HepG2 (cell line): ENCODE results near the gene NOP9. TPM values are rescaled to one million over a fixed set of nuclear protein-coding genes. Genes with fewer than 3 reads are reported as not detected.

Experiments
- GLI4 ChIP-seq: sonication (generic); formaldehyde crosslinking; IDR thresholded peaks from 2 replicates; pipeline ENCODE4 v1.5.1; 2020; ENCODE audit warnings: missing genetic modification reagents, mild to moderate bottlenecking, moderate library complexity, borderline replicate concordance
- ISL2 ChIP-seq: sonication (generic); formaldehyde crosslinking; IDR thresholded peaks from 2 replicates; pipeline ENCODE4 v1.5.0; 2020; ENCODE audit warnings: missing genetic modification reagents
- ISX ChIP-seq: sonication (generic); formaldehyde crosslinking; conservative IDR thresholded peaks from 2 replicates; pipeline ENCODE4 v1.5.0; 2020; ENCODE audit warnings: missing genetic modification reagents
- KLF16 ChIP-seq, 2 experiments: sonication (generic) in 1 of 2; formaldehyde crosslinking in 1 of 2; IDR thresholded peaks; 2 replicates each; pipeline versions ENCODE4 v1.6.1 to v1.8.0; 2016 to 2023; ENCODE audit warnings: missing genetic modification reagents in 2 of 2, missing compliant biosample characterization in 1 of 2
- MATR3 ChIP-seq: sonication (generic); formaldehyde crosslinking; IDR thresholded peaks from 2 replicates; pipeline ENCODE4 v1.4.0; 2020; ENCODE audit warnings: missing genetic modification reagents
- MED1 ChIP-seq: sonication (generic); formaldehyde crosslinking; IDR thresholded peaks from 2 replicates; pipeline ENCODE4 v1.4.0; 2020; ENCODE audit warnings: missing genetic modification reagents
- NFYB ChIP-seq: sonication (generic); formaldehyde crosslinking; IDR thresholded peaks from 2 replicates; pipeline ENCODE4 v1.4.0; 2020; ENCODE audit warnings: missing genetic modification reagents
- POLR2A ChIP-seq, 2 experiments: IDR thresholded peaks; 2 replicates each; pipeline ENCODE4 v1.6.1; 2011; ENCODE audit warnings: low read depth in 2 of 2, low read length in 2 of 2, mild to moderate bottlenecking in 1 of 2, moderate library complexity in 1 of 2; ENCODE audit not compliant: insufficient read depth in 1 of 2
- RCOR2 ChIP-seq: IDR thresholded peaks from 2 replicates; pipeline ENCODE4 v1.6.1; 2016; ENCODE audit warnings: missing biosample characterization, missing genetic modification reagents
- RFXANK ChIP-seq: IDR thresholded peaks from 2 replicates; pipeline ENCODE4 v1.6.1; 2016
- TRAFD1 ChIP-seq: sonication (generic); formaldehyde crosslinking; IDR thresholded peaks from 2 replicates; pipeline ENCODE4 v1.5.1; 2020; ENCODE audit warnings: missing genetic modification reagents, mild to moderate bottlenecking, borderline replicate concordance
- ZNF142 ChIP-seq: sonication (generic); formaldehyde crosslinking; IDR thresholded peaks from 2 replicates; pipeline ENCODE4 v1.4.0; 2020; ENCODE audit warnings: missing genetic modification reagents
- ZNF143 ChIP-seq: sonication (generic); formaldehyde crosslinking; IDR thresholded peaks from 2 replicates; pipeline ENCODE4 v1.4.0; 2020; ENCODE audit warnings: missing genetic modification reagents
- ZNF207 ChIP-seq: fragments of 450-650 bp; IDR thresholded peaks from 2 replicates; pipeline ENCODE4 v1.6.1; 2016; ENCODE audit warnings: antibody characterized with exemption, borderline replicate concordance
- ZNF263 ChIP-seq: sonication (generic); formaldehyde crosslinking; IDR thresholded peaks from 2 replicates; pipeline ENCODE4 v1.4.0; 2020; ENCODE audit warnings: missing genetic modification reagents
- ZNF383 ChIP-seq: sonication (generic); formaldehyde crosslinking; IDR thresholded peaks from 2 replicates; pipeline ENCODE4 v1.4.0; 2020; ENCODE audit warnings: missing genetic modification reagents, mild to moderate bottlenecking, borderline replicate concordance
- ZNF709 ChIP-seq: sonication (generic); formaldehyde crosslinking; IDR thresholded peaks from 2 replicates; pipeline ENCODE4 v1.5.0; 2020; ENCODE audit warnings: mild to moderate bottlenecking, missing genetic modification reagents
- ZNF710 ChIP-seq: sonication (generic); formaldehyde crosslinking; IDR thresholded peaks from 2 replicates; pipeline ENCODE4 v1.5.0; 2020; ENCODE audit warnings: mild to moderate bottlenecking, missing genetic modification reagents, borderline replicate concordance
- ZNF768 ChIP-seq: sonication (generic); formaldehyde crosslinking; IDR thresholded peaks from 2 replicates; pipeline ENCODE4 v1.4.0; 2020; ENCODE audit warnings: missing genetic modification reagents
- ZNF773 ChIP-seq: sonication (generic); formaldehyde crosslinking; IDR thresholded peaks from 2 replicates; pipeline ENCODE4 v1.4.0; 2020; ENCODE audit warnings: missing genetic modification reagents, borderline replicate concordance
- ZNF782 ChIP-seq: sonication (generic); formaldehyde crosslinking; IDR thresholded peaks from 2 replicates; pipeline ENCODE4 v1.4.0; 2020; ENCODE audit warnings: missing genetic modification reagents, mild to moderate bottlenecking, borderline replicate concordance
- polyA plus RNA-seq, 8 experiments: library from polyadenylated mRNA; depleted of rRNA in 3 of 8; stranded (reverse) in 7 of 8; unstranded in 1 of 8; fragments of >200 nt; fragmentation: Illumina TruSeq in 4 of 8; extraction: Trizol in 4 of 8; gene quantifications; 2 replicates each; pipeline versions ENCODE4 v1.2.1 to v1.2.3, GENCODE V29; 2011 to 2016; ENCODE audit warnings: low read depth in 4 of 8, missing spikeins in 1 of 8, mixed read lengths in 1 of 8; ENCODE audit not compliant: insufficient read depth in 1 of 8
- total RNA-seq, 5 experiments: library from RNA; depleted of rRNA; stranded (reverse); fragments of >200 nt; fragmentation: Illumina TruSeq; extraction: Trizol; gene quantifications; 2 replicates each; pipeline ENCODE4 v1.2.3, GENCODE V29; 2016; ENCODE audit warnings: low read depth in 1 of 5

NOP9 gene
- total and polyA plus RNA-seq, 2 of the 13 experiments (the other 11 are each of a cell fraction or from before 2014, with no cell fraction given) = 24.5 to 61.6 TPM

- peak; percentile 96 for TF ChIP-seq ZNF142 (CRISPR knock-in tag)
- peak; percentile 91 for TF ChIP-seq ZNF263 (CRISPR knock-in tag)
- TF ChIP-seq NFYB (CRISPR knock-in tag) = peak; percentile 53
- TF ChIP-seq RFXANK (CRISPR knock-in tag) = peak; percentile 95
- peak; percentile 92 for TF ChIP-seq ZNF768 (CRISPR knock-in tag)
- TF ChIP-seq KLF16 (CRISPR knock-in tag; IDR thresholded peaks at IDR 0.05) = peak; percentile 97 to 100
- TF ChIP-seq TRAFD1 (CRISPR knock-in tag) = peak; percentile 99
- no peak for TF ChIP-seq MATR3 (CRISPR knock-in tag)
- TF ChIP-seq ZNF383 (CRISPR knock-in tag) = no peak; the same call in none of the 2 replicates
- peak; percentile 95 for TF ChIP-seq ISL2 (CRISPR knock-in tag)
- TF ChIP-seq ZNF710 (CRISPR knock-in tag) = peak; percentile 97
- TF ChIP-seq GLI4 = peak; percentile 97
- peak; percentile 98; the same call in 1 of the 2 replicates for TF ChIP-seq ZNF782 (CRISPR knock-in tag)
- no peak for TF ChIP-seq ZNF207
- TF ChIP-seq ZNF143 = peak; percentile 79
- TF ChIP-seq ZNF709 (CRISPR knock-in tag) = peak; percentile 99
- peak; percentile 96 for TF ChIP-seq ZNF773 (CRISPR knock-in tag)
- TF ChIP-seq RCOR2 = peak; percentile 68; the same call in 1 of the 2 replicates
- peak; percentile 98 for TF ChIP-seq MED1
- peak; percentile 99 for TF ChIP-seq ISX (CRISPR knock-in tag)
- peak in 1 of 2 experiments; percentile 96; a peak in 2 of 4 replicates for TF ChIP-seq POLR2A (IDR thresholded peaks at IDR 0.05; ENCODE audit: insufficient read depth in 1 of 2, low read depth in 2 of 2, low read length in 2 of 2)
Measured at GRCh38 chr14:24271134-24271833, 28.4 kb upstream of the NOP9 start, which contains the start of gene RABGGTA (continued).
